Anterior cingulate cortex (tissue), 58 donors: Measurements from ENCODE around the gene SPATA6.
A peak's percentile ranks its signal among the peaks of the same experiment; 100 is the strongest.
"Not testable (repeated sequence)": the region's sequence is repeated elsewhere in the genome, so short reads cannot be mapped to it uniquely, and the experiment has no call there.

ENCODE experiments used
- DNase-seq, 58 donors: peaks; one replicate each; lab custom pipeline; 2025; lab: John Stamatoyannopoulos, UW

SPATA6 gene

DNA sequence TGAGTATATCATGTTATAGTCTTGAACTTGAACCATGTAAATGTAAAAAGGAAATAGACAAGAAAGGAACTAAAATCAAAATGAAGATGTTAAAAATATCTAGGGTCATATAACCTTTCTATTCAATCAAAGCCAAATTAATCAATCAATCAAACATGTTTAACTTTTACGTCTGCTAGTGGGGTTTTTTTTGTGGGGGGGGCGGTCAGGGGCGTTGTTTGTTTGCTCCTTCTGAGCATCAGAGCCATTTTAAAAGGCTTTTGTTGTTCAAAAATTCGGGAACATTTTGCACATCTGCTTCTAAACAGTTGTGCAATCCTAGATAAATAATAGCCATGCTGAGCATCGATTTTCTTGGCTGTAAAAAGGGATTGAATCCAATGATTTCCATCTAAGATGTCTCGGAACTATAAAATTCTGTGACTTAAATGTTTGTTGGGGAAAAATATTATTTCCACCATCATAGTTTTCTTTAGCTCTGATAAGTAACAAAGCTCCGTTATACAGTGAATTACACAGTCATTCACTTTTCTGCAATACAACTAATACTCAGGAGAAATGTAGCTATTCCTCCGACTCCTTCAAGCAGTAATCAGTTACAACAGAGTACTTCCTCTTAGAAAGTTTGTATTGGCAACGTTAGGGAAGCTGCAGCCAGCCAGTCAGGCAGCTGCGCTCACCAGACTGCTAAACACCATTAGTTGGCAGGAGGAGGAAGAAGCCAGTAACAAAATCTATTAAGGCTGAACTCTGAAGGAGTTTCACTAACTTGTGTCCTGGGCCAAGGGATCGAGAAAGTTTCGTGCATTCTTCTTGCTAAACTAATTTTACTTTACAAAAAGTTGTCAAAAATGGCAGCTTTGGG is 2.2 kb downstream of the SPATA6 start:
- peak in 48 of 58 donors; percentile 4 to 78 (median 40) for DNase-seq

- DNase-seq: no peak
Measured at GRCh38 chr1:48466594-48466993, 5.4 kb downstream of the SPATA6 start.

GRCh38 chr1:48462716-48463302 is 9.2 kb downstream of the SPATA6 start:
- no peak for DNase-seq

- DNase-seq: no peak
Measured at GRCh38 chr1:48450505-48450904, 21.5 kb downstream of the SPATA6 start.

DNA sequence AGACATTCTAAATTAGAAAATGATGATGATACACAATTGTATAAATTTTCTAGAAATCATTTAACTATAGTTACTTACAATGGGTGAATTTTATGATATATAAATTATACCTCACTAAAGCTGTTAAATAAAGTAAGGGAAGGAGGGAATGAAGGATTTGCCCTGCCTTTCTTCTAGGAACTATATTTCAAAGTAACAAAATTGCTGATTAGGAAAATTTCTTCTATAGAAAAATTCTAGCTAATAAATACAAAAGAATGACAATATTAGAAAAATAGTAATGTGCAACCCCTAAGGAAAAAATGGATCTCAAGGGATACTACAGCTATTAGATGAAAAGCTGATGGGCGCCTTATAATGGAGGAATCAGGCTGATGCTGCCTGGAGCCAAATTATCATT is 23.1 kb downstream of the SPATA6 start:
- DNase-seq: no peak

- DNase-seq: not testable (repeated sequence)
Measured at GRCh38 chr1:48444186-48444585, 27.8 kb downstream of the SPATA6 start.

GRCh38 chr1:48442864-48443619 is 29.0 kb downstream of the SPATA6 start:
- DNase-seq: no peak

DNA sequence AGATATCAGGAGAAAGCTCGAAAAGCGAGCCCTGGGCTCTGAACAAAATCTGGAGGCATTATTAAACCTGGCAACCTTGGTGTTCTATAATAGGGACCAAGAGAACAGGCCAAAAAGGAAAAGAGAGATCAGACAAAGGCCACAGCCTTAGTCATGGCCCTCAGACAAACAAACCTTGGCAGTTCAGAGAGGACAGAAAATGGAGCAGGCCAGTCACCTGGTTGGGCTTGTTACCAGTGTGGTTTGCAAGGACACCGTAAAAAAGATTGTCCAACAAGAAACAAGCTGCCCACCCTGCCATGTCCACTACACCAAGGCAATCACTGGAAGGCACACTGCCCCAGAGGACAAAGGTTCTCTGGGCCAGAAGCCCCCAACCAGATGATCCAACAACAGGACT is 31.2 kb downstream of the SPATA6 start:
- peak in 1 of 58 donors; percentile 6 for DNase-seq

- DNase-seq: no peak
Measured at GRCh38 chr1:48439380-48439779, 32.6 kb downstream of the SPATA6 start.

DNA sequence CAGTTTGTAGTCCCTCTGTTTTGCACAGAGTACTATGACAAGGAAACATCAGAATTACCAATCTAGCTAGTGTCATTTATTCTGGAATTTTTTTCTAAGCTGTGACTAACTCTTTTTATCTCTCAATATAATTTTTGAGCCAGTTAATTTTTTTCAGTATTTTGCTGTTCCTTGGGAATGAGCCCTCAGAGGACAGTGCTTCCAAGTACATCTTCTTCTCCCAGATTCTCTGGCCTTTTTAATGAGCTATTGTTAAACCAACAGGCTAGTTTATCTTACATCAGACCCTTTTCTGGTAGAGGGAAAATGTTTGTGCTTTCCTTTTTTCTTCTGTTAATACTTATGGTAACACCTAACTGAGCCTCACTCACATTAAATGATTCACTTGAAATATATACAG is 34.6 kb downstream of the SPATA6 start:
- not testable (repeated sequence) for DNase-seq

GRCh38 chr1:48435312-48436002 is 36.5 kb downstream of the SPATA6 start:
- DNase-seq: not testable (repeated sequence)

DNA sequence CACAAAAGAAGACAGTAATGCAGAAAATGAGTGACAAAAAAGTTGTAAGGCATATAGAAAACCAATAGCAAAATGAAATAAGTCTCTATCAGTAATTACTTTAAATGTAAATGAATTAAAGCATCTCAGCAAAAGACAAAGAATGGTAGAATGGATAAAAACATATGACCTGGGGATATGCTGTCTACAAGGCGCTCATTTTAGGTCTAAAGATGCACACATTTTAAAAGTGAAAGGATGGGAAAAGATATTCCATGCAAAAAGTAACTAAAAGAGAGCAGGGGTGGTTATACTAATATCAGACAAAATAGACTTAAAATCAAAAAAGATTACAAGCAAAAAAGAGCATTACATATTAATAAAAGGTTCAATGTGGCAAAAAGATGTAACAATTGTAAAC is 41.2 kb downstream of the SPATA6 start:
- no peak for DNase-seq

DNA sequence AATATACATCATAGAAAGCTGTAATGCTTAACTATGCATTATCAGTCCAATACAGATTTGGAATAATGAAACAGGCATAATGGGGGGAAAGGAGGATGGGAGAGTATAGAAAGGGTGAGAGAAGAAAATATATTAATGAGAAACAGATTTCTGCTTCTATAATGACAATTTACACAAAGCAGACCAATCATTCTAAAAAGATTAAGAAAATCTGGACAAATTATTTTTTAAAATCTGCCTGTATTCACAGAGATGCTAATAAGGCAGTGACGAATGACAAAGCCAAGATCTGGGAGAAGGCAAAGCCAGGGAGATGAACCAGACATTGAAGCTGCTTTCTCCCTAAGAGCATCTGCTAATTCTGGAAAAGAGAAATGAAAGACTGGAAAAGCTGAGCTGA is 50.0 kb downstream of the SPATA6 start:
- DNase-seq: no peak

- DNase-seq: no peak
Measured at GRCh38 chr1:48418742-48419141, 53.3 kb downstream of the SPATA6 start.

DNA sequence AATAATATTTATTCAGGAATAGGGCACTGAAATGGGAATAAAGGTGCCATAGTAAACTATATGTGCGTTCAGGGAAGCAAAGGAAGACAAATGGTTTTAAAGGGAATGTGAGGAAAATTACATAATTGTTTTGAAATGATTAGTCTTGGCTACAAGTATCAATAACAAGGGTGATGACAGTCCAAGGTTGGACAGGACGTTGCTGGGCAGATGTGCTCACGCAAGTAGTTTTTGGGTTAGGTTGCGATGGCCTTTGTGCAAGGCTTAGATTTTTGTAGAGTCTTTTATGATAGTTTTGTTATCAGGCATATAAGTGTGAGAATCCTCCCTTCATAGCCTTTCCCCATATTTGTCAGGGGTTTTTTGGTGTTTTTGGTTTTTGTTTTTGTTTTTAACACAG is 57.0 kb downstream of the SPATA6 start:
- no peak for DNase-seq

DNA sequence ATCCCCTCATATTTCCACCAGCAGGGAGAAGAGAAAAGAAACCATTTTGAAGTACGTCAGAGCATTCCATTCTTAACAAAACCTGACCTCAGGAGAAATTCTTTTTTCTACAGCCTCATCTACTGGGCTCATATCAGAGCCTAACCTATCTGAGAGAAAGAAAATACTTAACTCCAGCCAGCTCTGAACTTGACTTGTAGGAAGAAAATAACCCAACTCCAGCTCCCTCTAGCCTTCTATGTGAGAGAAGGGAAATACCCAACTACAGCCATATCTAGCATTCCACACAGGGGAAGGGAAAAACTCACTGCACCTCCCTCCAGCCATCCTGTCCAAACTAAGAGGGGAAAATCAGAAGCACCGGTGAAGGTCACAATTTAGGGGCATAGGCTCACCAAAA is 57.7 kb downstream of the SPATA6 start:
- DNase-seq: no peak

DNA sequence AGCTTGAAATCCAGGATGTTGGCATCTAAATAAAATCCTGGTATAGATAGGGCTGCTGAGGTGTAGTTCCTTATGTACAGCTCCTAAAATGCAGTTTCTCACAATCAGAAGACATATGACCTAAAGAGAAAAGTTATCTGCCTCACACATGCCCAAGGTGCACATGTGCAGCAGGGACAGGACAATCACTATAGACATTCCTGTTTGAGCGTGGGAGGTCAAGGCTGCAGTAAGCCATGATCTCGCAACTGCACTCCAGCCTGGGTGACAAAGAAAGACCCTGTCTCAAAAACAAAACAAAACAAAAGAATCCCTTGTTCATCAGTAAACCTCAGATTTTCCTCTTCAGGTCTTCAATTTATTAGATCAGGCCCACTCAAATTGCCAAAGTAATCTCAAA is 66.1 kb downstream of the SPATA6 start:
- no peak for DNase-seq

DNA sequence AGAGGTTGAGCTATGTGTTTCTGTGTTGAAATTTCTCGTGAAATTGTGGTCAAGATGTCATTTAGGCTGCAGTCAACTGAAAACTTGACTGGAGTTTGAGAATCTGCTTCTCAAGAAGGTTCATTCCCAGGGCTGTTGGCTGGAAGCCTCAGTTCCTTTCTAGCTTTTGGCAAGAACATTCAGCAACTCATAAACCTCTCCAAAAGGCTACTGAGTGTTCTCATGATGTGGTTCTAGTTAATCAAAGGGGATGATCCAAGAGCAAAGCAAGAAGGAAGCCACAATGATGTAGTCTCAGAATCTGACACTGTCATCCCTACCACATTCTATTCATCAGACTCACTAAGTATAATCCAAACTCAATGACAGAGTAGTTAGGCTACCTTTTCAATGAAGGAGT is 66.6 kb downstream of the SPATA6 start:
- peak in 1 of 58 donors; percentile 10 for DNase-seq

- DNase-seq: no peak
Measured at GRCh38 chr1:48402599-48402998, 69.4 kb downstream of the SPATA6 start.

GRCh38 chr1:48396208-48396607 is 75.8 kb downstream of the SPATA6 start:
- no peak for DNase-seq

DNA sequence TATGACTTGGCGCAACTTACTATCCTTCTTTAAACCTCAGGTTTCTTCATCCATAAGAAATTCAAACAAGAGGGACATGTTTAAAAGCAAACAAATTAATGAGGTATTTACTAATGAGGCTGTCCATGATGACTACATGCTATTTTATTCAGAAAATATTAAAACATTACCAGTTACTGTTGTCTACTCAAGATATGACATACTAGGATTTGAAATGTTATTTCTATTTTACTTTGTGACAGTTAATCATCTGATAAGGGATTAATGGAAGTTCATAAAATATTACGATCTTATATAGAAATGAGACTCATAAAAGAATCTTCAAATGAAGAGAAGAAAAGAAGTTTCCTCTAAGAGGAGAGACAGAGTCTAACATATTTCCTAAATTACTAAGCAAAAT is 80.1 kb downstream of the SPATA6 start:
- no peak for DNase-seq
